Cardiac muscle cell (in vitro differentiated cells and primary cell): ENCODE data around the gene KRTAP10-6. TPM values are rescaled to one million over a fixed set of nuclear protein-coding genes. Genes with fewer than 3 reads are reported as not detected.

Source experiments
- DNase-seq, 2 donors: peaks; one replicate each; pipeline versions ENCODE4 v3.0.0 to v3.0.0-alpha.2; 2010 to 2017; ENCODE audit warnings: low read depth in 1 of 2, low spot score in 1 of 2
- H3K27ac ChIP-seq: fragments of 200-600 bp; sonication (generic); 2 replicates; pipeline ENCODE4 v1.5.1; 2016
- H3K27me3 ChIP-seq: fragments of 200-600 bp; sonication (generic); 2 replicates; pipeline ENCODE4 v1.6.0; 2016; ENCODE audit warnings: control low read depth
- H3K36me3 ChIP-seq: fragments of 200-600 bp; sonication (generic); 2 replicates; pipeline ENCODE4 v1.5.1; 2016; ENCODE audit warnings: control low read depth
- H3K4me1 ChIP-seq: fragments of 200-600 bp; sonication (generic); 2 replicates; pipeline ENCODE4 v1.8.1; 2017; ENCODE audit warnings: low read depth, mild to moderate bottlenecking, mixed run types
- H3K4me3 ChIP-seq: fragments of 200-600 bp; sonication (generic); 2 replicates; pipeline ENCODE4 v1.5.1; 2016; ENCODE audit warnings: mild to moderate bottlenecking
- H3K9me3 ChIP-seq: fragments of 200-600 bp; sonication (generic); 2 replicates; pipeline ENCODE4 v1.5.1; 2017; ENCODE audit warnings: low read depth, mild to moderate bottlenecking, control low read depth
- polyA plus RNA-seq: library from polyadenylated mRNA; unstranded; fragments of >200 nt; fragmentation: Nextera tagmentation; extraction: Ambion mirVana; gene quantifications from 2 replicates; pipeline ENCODE4 v1.2.1, GENCODE V29; 2016
- total RNA-seq: library from RNA; depleted of rRNA; stranded (reverse); fragments of >200 nt; gene quantifications from 2 replicates; pipeline ENCODE4 v1.2.3, GENCODE V29; 2016
- TF ChIP-seq, protein P1 (sequence below): IDR thresholded peaks from 2 replicates; pipeline ENCODE4 v1.5.1; 2012; ENCODE audit warnings: low read depth, mild to moderate bottlenecking, low read length

The KRTAP10-6 gene
- total and polyA plus RNA-seq, 2 experiments from 2014 or later, result 0.29 TPM; not detected in 1

DNA sequence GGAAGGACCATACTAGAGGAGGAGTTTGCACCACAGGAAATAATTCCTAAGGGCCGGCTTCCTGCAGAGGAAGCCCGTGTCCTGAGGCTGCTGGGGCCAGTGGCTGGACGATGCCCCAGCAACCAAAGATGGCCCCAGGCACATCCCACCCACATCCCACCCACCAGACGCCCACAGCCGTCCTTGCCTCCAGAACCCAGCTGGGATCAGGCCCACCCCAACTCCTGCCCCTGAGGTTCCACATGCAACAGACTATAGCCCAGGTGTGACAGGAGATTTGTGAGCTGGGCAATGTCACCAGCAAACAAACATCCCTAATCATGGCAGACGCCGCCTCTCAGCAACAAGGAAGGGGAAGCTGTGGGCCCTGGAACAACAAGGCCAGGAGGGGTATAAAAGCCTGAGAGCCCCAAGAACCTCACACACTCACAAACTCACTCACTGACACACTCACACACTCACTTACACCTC is 34.4 kb upstream of the KRTAP10-6 start, which contains the start of gene KRTAP10-9:
KRTAP10-9 (plus strand) TSS at position 421 of the 471 bp plus-strand sequence. CDS start 79 bp downstream, outside the sequence.
- Histone ChIP-seq H3K27ac (no peak within 1 kb of the TSS), H3K4me1 (no peaks in the 10 kb centered on the region), H3K4me3 (no peak within 1 kb of the TSS), H3K36me3 (no peaks in the 10 kb centered on the region), H3K9me3 (no peaks in the 10 kb centered on the region), H3K27me3 (no peaks in the 10 kb centered on the region)
- TF ChIP-seq, protein P1, sequence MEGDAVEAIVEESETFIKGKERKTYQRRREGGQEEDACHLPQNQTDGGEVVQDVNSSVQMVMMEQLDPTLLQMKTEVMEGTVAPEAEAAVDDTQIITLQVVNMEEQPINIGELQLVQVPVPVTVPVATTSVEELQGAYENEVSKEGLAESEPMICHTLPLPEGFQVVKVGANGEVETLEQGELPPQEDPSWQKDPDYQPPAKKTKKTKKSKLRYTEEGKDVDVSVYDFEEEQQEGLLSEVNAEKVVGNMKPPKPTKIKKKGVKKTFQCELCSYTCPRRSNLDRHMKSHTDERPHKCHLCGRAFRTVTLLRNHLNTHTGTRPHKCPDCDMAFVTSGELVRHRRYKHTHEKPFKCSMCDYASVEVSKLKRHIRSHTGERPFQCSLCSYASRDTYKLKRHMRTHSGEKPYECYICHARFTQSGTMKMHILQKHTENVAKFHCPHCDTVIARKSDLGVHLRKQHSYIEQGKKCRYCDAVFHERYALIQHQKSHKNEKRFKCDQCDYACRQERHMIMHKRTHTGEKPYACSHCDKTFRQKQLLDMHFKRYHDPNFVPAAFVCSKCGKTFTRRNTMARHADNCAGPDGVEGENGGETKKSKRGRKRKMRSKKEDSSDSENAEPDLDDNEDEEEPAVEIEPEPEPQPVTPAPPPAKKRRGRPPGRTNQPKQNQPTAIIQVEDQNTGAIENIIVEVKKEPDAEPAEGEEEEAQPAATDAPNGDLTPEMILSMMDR, result no peak
- DNase-seq, result no peak

DNA sequence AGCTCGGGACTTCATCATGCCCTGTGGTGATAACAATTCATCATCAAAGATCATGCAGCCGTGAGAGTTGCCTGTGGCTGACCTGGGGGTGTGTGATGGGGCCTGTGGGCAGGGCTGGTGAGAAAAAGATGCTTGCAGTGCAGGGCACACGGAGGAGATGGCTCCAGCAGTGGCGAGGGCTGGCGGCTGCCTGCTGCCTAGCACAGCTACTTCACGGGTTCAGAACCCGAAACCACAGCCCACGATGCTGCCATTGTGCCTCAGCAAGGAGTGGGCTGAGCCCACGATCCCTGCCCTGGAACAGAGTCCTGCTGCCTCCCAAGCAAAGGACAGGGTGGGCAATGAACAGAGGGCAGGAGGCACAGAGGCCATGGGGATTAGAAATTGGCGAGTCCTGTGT is 34.0 kb upstream of the KRTAP10-6 start:
- H3K27me3 ChIP-seq, result no peaks in the 10 kb centered on the region
- TF ChIP-seq, protein P1, result no peak
- no peak overlapping the region for H3K27ac ChIP-seq
- no peaks in the 10 kb centered on the region for H3K9me3 ChIP-seq
- no peaks in the 10 kb centered on the region for H3K4me1 ChIP-seq
- DNase-seq, result no peak
- no peak overlapping the region for H3K4me3 ChIP-seq
- H3K36me3 ChIP-seq, result no peaks in the 10 kb centered on the region

DNA sequence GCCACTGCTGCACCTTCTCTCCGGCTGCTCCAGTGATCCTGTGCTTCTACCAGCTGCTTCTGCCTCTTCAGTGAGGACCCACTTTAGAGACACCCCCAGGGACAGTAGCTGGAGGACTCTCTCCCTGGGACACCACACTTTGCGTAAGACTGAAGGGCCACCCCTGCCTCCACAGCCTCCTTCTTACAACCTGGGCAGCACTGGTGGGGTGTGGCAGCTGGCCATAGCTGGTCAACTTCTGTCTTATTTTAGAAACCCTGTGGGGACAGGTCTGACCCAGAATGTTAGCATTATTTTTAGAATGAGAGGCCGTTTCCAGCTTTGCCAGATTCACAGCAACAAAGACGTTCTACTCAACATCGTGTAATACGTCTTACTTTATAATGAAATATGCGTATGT is 33.5 kb upstream of the KRTAP10-6 start:
- H3K4me1 ChIP-seq, result no peaks in the 10 kb centered on the region

DNA sequence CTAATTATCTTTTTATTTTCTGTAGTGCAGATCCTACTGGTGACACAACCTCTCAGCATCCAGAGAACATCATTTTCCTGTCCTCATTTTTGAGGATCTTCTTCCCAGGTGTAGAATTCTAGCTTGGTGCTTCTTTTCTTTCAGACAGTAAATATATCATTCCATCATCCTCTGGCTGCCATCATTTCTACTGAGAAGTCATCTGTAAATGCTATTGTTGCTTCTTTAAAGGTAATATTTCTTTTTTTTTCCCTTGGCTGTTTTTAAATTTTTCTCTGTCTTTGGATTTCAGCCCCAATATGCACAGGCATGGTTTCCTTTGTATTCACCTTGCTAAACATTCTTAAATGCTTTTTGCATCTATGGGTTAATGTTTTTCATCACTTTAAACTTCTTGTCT is 31.3 kb upstream of the KRTAP10-6 start:
- DNase-seq, result no peak
- no peaks in the 10 kb centered on the region for H3K36me3 ChIP-seq
- no peaks in the 10 kb centered on the region for H3K9me3 ChIP-seq
- no peak overlapping the region for H3K27ac ChIP-seq
- TF ChIP-seq, protein P1, result no peak
- no peaks in the 10 kb centered on the region for H3K27me3 ChIP-seq
- H3K4me1 ChIP-seq, result no peaks in the 10 kb centered on the region
- H3K4me3 ChIP-seq, result no peak overlapping the region

More for the DNA sequence above, 33.5 kb upstream of the KRTAP10-6 start:
- Histone ChIP-seq H3K27ac (no peak overlapping the region), H3K4me3 (no peak overlapping the region), H3K36me3 (no peaks in the 10 kb centered on the region), H3K9me3 (no peaks in the 10 kb centered on the region), H3K27me3 (no peaks in the 10 kb centered on the region)
- TF ChIP-seq, protein P1, result no peak
- DNase-seq, result no peak

DNA sequence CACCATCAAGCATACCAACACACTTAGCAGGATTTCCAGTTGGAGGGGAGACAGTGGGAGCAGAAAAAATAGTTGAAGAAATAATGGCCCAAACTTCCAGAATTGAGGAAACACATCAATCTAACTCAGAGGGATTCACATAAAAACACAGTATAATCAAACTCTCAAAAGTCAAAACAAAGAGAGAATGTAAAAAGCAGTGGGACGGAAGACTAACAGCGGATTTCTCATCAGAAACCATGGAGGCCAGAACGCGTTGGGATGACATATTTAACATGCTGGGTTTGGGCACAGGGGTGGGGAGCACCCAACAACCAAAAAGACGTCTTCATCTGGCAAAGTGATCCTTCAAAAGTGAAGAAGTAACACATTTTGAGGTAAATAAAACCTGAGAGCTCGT is 27.6 kb upstream of the KRTAP10-6 start:
- TF ChIP-seq, protein P1, result no peak
- no peaks in the 10 kb centered on the region for H3K9me3 ChIP-seq

More for the DNA sequence above, 27.6 kb upstream of the KRTAP10-6 start:
- Histone ChIP-seq H3K27me3 (no peaks in the 10 kb centered on the region), H3K4me1 (no peaks in the 10 kb centered on the region), H3K27ac (no peak overlapping the region), H3K36me3 (no peaks in the 10 kb centered on the region), H3K4me3 (no peak overlapping the region)
- DNase-seq, result no peak
